ENCODE measurements around the gene IL3. TPM values are rescaled to one million over a fixed set of nuclear protein-coding genes. Genes with fewer than 3 reads are reported as not detected.

Gene IL3
- total and polyA plus RNA-seq, 12 donors, result not detected

DNA sequence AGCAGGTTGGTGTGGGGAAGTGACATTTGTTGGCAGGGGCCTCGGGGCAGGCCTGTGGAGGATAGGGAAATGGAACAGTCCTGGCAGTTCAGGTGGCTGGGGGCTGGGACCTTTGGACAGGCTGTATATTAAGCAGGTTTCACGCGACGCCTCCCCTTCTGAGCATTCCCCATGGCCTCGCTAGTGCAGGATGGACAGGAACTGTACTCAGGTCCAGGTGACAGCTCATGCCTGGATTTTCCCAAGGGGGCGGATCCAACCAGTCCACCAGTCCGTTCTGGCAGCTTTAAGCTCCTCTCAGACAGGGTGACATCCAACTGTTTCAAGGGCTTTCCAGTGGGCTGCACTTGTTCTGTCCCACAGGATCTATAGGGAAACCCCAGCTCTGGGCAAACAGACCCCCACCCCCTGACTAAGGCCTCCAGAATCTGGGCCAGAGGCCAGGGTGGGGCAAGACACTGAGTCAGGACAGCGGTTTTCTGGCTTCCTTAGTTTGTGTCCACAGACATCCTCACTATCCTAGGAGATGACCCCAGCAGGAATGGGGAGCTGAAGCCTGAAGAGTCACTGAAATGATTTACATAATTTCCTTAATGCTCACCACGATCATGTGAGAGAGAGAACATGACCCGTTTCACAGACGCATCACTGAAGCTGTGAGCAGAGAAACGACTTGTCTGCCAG, 34.1 kb downstream of the IL3 start:
- DNase-seq (no peak), ATAC-seq (peak in 1 of 8 donors; percentile 25)
- Histone ChIP-seq H3K4me1 (peaks cover 0 to 27% (median 4%) of the 10 kb centered on the region in 9 donors), H3K9me3 (no peaks in the 10 kb centered on the region), H3K4me3 (no peak overlapping the region), H3K27me3 (no peaks in the 10 kb centered on the region), H3K36me3 (no peaks in the 10 kb centered on the region), H3K27ac (no peak overlapping the region)
- 73 to 74% methylated on average over 12 of the region's 12 CpGs for WGBS, 2 donors
- intact Hi-C loops (cut with DNase I), result no loop called here
- TF ChIP-seq, protein P1, sequence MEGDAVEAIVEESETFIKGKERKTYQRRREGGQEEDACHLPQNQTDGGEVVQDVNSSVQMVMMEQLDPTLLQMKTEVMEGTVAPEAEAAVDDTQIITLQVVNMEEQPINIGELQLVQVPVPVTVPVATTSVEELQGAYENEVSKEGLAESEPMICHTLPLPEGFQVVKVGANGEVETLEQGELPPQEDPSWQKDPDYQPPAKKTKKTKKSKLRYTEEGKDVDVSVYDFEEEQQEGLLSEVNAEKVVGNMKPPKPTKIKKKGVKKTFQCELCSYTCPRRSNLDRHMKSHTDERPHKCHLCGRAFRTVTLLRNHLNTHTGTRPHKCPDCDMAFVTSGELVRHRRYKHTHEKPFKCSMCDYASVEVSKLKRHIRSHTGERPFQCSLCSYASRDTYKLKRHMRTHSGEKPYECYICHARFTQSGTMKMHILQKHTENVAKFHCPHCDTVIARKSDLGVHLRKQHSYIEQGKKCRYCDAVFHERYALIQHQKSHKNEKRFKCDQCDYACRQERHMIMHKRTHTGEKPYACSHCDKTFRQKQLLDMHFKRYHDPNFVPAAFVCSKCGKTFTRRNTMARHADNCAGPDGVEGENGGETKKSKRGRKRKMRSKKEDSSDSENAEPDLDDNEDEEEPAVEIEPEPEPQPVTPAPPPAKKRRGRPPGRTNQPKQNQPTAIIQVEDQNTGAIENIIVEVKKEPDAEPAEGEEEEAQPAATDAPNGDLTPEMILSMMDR (IDR thresholded peaks at IDR 0.05), result no peak

DNA sequence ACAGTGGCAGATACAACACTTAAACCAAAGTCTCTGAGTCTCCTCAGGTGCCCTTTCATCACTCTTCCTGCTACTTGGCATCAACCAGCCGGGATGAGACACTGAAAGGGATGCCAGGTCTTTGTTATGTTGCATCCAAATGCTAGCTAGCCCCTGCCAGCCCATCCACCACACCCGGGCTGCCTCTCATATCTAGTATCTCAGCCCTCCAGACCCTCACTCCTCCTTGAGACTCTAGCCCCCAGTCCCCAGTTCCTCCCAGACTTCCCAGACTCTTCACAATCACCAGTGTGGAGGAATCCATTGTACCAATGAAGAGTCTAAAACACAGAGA, 34.6 kb downstream of the IL3 start:
- H3K27ac ChIP-seq, result no peak overlapping the region
- ATAC-seq (no peak), DNase-seq (no peak)
- no peak overlapping the region for H3K4me3 ChIP-seq
- no peaks in the 10 kb centered on the region for H3K9me3 ChIP-seq
- no peaks in the 10 kb centered on the region for H3K36me3 ChIP-seq
- peaks cover 0 to 26% (median 4%) of the 10 kb centered on the region in 9 donors for H3K4me1 ChIP-seq
- H3K27me3 ChIP-seq, result no peaks in the 10 kb centered on the region
- TF ChIP-seq, protein P1 (IDR thresholded peaks at IDR 0.05), result no peak
- WGBS, 2 donors, result 71 to 90% methylated on average over 2 of the region's 2 CpGs
- intact Hi-C loops (cut with DNase I), result no loop called here

DNA sequence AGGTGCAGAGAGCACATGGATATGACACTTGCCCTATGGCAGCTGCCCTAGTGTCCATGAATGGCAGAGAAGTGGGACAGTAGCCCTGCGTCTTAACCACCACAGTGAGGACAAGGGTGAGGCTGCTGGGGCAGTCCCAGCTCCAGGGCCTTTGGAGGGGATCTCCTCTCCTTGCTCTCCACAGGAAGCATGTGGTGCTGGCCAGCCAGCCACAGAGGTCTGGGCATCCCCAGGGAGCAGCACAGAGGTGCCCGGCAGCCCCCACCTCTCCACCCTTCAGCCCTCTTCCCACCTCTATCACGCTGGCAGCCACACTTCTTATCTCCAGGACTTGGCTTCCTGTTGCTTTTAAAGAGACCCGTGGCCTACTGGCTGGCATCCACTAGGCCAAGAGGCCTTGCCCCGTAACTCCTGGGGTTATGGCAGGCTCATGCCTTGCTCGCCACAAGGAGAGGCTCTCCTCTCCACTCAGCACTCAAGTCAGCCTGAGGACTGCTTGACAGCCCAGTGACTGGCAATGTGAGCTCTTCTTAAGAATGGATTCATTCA, 35.0 kb downstream of the IL3 start:
- Histone ChIP-seq H3K36me3 (no peaks in the 10 kb centered on the region), H3K27ac (no peak overlapping the region), H3K9me3 (no peaks in the 10 kb centered on the region), H3K4me1 (peaks cover 0 to 27% (median 4%) of the 10 kb centered on the region in 9 donors), H3K4me3 (no peak overlapping the region), H3K27me3 (no peaks in the 10 kb centered on the region)
- peak; percentile 39 to 79 (median 68) for ATAC-seq
- no peak for DNase-seq
- TF ChIP-seq, protein P1 (IDR thresholded peaks at IDR 0.05), result no peak
- WGBS, 2 donors, result 45 to 50% methylated on average over 6 of the region's 6 CpGs
- intact Hi-C loops (cut with DNase I), result no loop called here

DNA sequence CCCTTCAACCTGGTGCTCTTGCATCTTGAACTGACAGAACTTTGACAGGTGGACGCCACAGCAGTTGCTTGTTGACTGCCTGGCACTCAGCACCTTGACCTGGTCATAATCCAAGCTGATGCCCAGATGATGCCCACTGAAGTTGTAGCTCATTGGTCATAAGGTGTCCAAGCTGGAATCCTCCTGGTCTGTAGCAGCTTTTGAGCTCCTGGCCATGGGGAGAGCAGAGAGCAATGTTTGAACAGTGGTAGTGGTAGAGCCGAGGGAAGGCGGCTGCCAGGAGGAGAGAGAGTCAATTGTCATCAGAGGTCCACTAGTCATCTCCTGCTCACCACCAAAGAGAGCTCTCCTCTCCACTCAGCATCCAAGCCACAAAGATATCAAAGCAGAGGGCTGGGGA, 36.4 kb downstream of the IL3 start:
- no peak overlapping the region for H3K27ac ChIP-seq
- ATAC-seq (no peak), DNase-seq (no peak)
- TF ChIP-seq, protein P1 (IDR thresholded peaks at IDR 0.05), result no peak
- no peaks in the 10 kb centered on the region for H3K9me3 ChIP-seq
- intact Hi-C loops (cut with DNase I), result no loop called here
- H3K27me3 ChIP-seq, result no peaks in the 10 kb centered on the region
- no peaks in the 10 kb centered on the region for H3K36me3 ChIP-seq
- H3K4me3 ChIP-seq, result no peak overlapping the region
- H3K4me1 ChIP-seq, result peaks cover 0 to 41% (median 4%) of the 10 kb centered on the region in 9 donors
- WGBS, 2 donors, result 90 to 95% methylated on average over 3 of the region's 3 CpGs
